GM21390 (cell line): ENCODE data around the gene IMP4.

Experiments
- ATAC-seq: cut with Tn5 transposase; IDR thresholded peaks from one replicate; pipeline ENCODE4 v1.9.1; 2021; ENCODE audit not compliant: unreplicated experiment

Gene IMP4

GRCh38 chr2:130375291-130376266 is 32.9 kb downstream of the IMP4 start:
- ATAC-seq, result no peak

- ATAC-seq, result peak; percentile 62
Observed at GRCh38 chr2:130376433-130377293, 34.0 kb downstream of the IMP4 start.

GRCh38 chr2:130377491-130377890 is 34.8 kb downstream of the IMP4 start:
- ATAC-seq, result no peak

GRCh38 chr2:130378206-130378897 is 35.7 kb downstream of the IMP4 start:
- no peak for ATAC-seq

- no peak for ATAC-seq
Observed at GRCh38 chr2:130378898-130379214, 36.2 kb downstream of the IMP4 start.

GRCh38 chr2:130380096-130380934 is 37.6 kb downstream of the IMP4 start:
- no peak for ATAC-seq

- no peak for ATAC-seq
Observed at GRCh38 chr2:130381145-130381544, 38.4 kb downstream of the IMP4 start.

- no peak for ATAC-seq
Observed at GRCh38 chr2:130381619-130382018, 38.9 kb downstream of the IMP4 start.

- ATAC-seq, result no peak
Observed at GRCh38 chr2:130382313-130382917, 39.7 kb downstream of the IMP4 start.

GRCh38 chr2:130385709-130386108 is 43.0 kb downstream of the IMP4 start:
- ATAC-seq, result peak; percentile 47

GRCh38 chr2:130387071-130387400 is 44.3 kb downstream of the IMP4 start:
- ATAC-seq, result no peak

- no peak for ATAC-seq
Observed at GRCh38 chr2:130387804-130388203, 45.1 kb downstream of the IMP4 start.

- ATAC-seq, result no peak
Observed at GRCh38 chr2:130388221-130388907, 45.7 kb downstream of the IMP4 start.

- no peak for ATAC-seq
Observed at GRCh38 chr2:130389358-130389757, 46.7 kb downstream of the IMP4 start.

- no peak for ATAC-seq
Observed at GRCh38 chr2:130389783-130390182, 47.1 kb downstream of the IMP4 start.

- ATAC-seq, result no peak
Observed at GRCh38 chr2:130390460-130391057, 47.9 kb downstream of the IMP4 start.

- ATAC-seq, result peak; percentile 85
Observed at GRCh38 chr2:130391058-130391871, 48.6 kb downstream of the IMP4 start.
